DOHH2 (cell line): ENCODE measurements around the gene HAPSTR1.

Source experiments
- CTCF ChIP-seq: fragments of 200-600 bp; sonication (generic); IDR thresholded peaks from one replicate; pipeline ENCODE4 v1.5.1; 2014; ENCODE audit warnings: antibody characterized with exemption, mild to moderate bottlenecking, low read depth, low read length; ENCODE audit not compliant: poor library complexity, severe bottlenecking
- EZH2phosphoT487 ChIP-seq: fragments of 200-600 bp; sonication (generic); IDR thresholded peaks from 2 replicates; pipeline ENCODE4 v1.6.1; 2017; ENCODE audit warnings: borderline replicate concordance, mild to moderate bottlenecking, antibody characterized with exemption, low read length, moderate library complexity, mixed read lengths

- TF ChIP-seq CTCF (no peak), EZH2phosphoT487 (no peak)
These were observed 2.8 kb downstream of the HAPSTR1 start for GRCh38 chr16:9094011-9094846.
